Measurements from ENCODE around the gene PRKG2. TPM values are rescaled to one million over a fixed set of nuclear protein-coding genes. Genes with fewer than 3 reads are reported as not detected.

Gene PRKG2
- total RNA-seq, 1 experiment from 2014 or later, result 0.59 TPM

DNA sequence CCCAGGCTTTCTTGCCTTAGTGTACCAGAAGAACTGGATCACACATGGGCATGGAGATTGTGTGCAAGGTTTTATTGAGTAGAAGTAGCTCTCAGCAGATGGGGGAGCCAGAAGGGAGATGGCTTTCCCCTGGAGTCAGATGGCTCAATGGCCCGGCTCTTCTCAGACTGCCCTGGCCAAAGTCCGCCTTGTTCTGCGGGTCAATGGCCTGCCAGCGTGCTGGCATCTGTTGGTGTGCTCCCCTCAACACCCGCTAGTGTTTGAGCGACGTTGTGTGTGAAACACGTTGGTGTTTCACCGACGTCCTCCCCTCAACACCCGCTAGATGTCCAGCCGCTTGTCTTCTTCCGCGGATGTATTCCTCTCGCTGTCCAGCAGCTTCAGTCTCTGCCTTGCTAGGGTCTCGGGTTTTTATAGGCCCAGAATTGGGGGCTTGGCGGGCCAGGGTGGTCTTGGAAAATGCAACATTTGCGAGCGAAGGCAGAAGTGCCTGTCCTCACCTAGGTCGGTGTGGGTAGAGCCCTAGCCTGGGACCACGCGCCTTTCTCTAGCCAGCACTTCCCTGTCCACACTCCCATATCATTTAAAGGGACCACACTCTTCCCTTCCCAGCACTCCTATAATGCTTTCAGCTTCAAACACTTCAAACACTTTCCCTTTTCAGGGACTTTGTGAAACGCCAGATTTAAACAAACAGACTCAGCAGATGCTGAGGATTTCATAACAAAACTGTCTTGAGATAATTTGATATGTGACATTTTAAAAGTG lies 21.1 kb upstream of the PRKG2 start:
- ATAC-seq (peak; percentile 90), DNase-seq (ENCODE audit: low read depth, low spot score) (no peak)
- Histone ChIP-seq H3K4me1 (ENCODE audit: control insufficient read depth, insufficient read depth, low read length) (no peaks in the 10 kb centered on the region), H3K9me3 (ENCODE audit: control insufficient read depth, insufficient read depth, low read depth, low read length) (no peaks in the 10 kb centered on the region), H3K4me3 (ENCODE audit: low read depth in 2 of 2, low read length in 2 of 2) (peak overlapping the region; percentile 31 to 64), H3K36me3 (ENCODE audit: control insufficient read depth, insufficient read depth, low read length) (no peaks in the 10 kb centered on the region), H3K27ac (ENCODE audit: low read length) (no peak overlapping the region), H3K27me3 (ENCODE audit: control insufficient read depth, insufficient read depth, low read length) (peaks cover 3% of the 10 kb centered on the region)
- intact Hi-C loops (cut with micrococcal nuclease; ENCODE audit: unreplicated experiment) (no loop called here), in situ Hi-C loops (cut with HindIII; ENCODE audit: low pct_unique_long_range_greater_than_20kb, low sequenced_read_pairs) (no loop called here)
- BruUV-seq (replicated peaks), result no TSS peak
- ChIA-PET CTCF (no interaction called here), POLR2A (no interaction called here)
- no peak for TF ChIP-seq POLR2AphosphoS5 (IDR thresholded peaks at IDR 0.05; ENCODE audit: low read depth, low read length)
- TF ChIP-seq TCF7L2 (IDR thresholded peaks at IDR 0.05; ENCODE audit: low read depth, low read length), result no peak
- no peak for TF ChIP-seq SIN3A (IDR thresholded peaks at IDR 0.05; ENCODE audit: borderline replicate concordance, insufficient read depth, low read depth, low read length)
- TF ChIP-seq, protein P1, sequence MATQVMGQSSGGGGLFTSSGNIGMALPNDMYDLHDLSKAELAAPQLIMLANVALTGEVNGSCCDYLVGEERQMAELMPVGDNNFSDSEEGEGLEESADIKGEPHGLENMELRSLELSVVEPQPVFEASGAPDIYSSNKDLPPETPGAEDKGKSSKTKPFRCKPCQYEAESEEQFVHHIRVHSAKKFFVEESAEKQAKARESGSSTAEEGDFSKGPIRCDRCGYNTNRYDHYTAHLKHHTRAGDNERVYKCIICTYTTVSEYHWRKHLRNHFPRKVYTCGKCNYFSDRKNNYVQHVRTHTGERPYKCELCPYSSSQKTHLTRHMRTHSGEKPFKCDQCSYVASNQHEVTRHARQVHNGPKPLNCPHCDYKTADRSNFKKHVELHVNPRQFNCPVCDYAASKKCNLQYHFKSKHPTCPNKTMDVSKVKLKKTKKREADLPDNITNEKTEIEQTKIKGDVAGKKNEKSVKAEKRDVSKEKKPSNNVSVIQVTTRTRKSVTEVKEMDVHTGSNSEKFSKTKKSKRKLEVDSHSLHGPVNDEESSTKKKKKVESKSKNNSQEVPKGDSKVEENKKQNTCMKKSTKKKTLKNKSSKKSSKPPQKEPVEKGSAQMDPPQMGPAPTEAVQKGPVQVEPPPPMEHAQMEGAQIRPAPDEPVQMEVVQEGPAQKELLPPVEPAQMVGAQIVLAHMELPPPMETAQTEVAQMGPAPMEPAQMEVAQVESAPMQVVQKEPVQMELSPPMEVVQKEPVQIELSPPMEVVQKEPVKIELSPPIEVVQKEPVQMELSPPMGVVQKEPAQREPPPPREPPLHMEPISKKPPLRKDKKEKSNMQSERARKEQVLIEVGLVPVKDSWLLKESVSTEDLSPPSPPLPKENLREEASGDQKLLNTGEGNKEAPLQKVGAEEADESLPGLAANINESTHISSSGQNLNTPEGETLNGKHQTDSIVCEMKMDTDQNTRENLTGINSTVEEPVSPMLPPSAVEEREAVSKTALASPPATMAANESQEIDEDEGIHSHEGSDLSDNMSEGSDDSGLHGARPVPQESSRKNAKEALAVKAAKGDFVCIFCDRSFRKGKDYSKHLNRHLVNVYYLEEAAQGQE (IDR thresholded peaks at IDR 0.05; ENCODE audit: insufficient read depth in 1 of 2, low read depth in 2 of 2, low read length in 1 of 2), result peak; percentile 59 to 67; a peak in 2 of 4 replicates
- no peak for TF ChIP-seq CTCF (IDR thresholded peaks at IDR 0.05)

DNA sequence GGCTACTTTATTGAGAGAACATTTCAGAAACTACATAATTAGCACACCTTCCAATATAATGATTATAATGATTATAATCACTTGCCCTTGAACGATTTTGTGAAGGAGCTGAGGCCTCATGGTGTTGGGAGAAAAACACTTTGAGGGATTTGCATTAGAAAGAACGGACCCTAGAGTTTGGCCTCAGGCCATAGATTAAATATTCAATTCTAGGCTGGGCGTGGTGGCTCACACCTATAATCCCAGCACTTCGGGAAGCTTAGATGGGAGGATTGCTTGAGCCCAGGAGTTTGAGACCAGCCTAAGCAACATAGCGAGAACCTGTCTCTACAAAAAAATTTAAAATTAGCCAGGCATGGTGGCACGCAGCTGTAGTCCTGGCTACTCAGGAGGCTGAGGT lies 12.9 kb upstream of the PRKG2 start:
- BruUV-seq (replicated peaks), result no TSS peak
- H3K27ac ChIP-seq (ENCODE audit: low read length), result no peak overlapping the region
- intact Hi-C loops (cut with micrococcal nuclease; ENCODE audit: unreplicated experiment), result no loop called here
- TF ChIP-seq, protein P1 (IDR thresholded peaks at IDR 0.05; ENCODE audit: insufficient read depth in 1 of 2, low read depth in 2 of 2, low read length in 1 of 2), result no peak
- TF ChIP-seq SIN3A (IDR thresholded peaks at IDR 0.05; ENCODE audit: borderline replicate concordance, insufficient read depth, low read depth, low read length), result no peak
- no peak for TF ChIP-seq CTCF (IDR thresholded peaks at IDR 0.05)
- TF ChIP-seq TCF7L2 (IDR thresholded peaks at IDR 0.05; ENCODE audit: low read depth, low read length), result no peak
- no peak for TF ChIP-seq POLR2AphosphoS5 (IDR thresholded peaks at IDR 0.05; ENCODE audit: low read depth, low read length)
- no peaks in the 10 kb centered on the region for H3K9me3 ChIP-seq (ENCODE audit: control insufficient read depth, insufficient read depth, low read depth, low read length)
- ChIA-PET CTCF (no interaction called here), POLR2A (no interaction called here)
- no peaks in the 10 kb centered on the region for H3K27me3 ChIP-seq (ENCODE audit: control insufficient read depth, insufficient read depth, low read length)
- no peaks in the 10 kb centered on the region for H3K4me1 ChIP-seq (ENCODE audit: control insufficient read depth, insufficient read depth, low read length)
- no peak for DNase-seq (ENCODE audit: low read depth, low spot score)
- no peak for ATAC-seq
- no peak overlapping the region for H3K4me3 ChIP-seq (ENCODE audit: low read depth in 2 of 2, low read length in 2 of 2)
- in situ Hi-C loops (cut with HindIII; ENCODE audit: low pct_unique_long_range_greater_than_20kb, low sequenced_read_pairs), result no loop called here
- no peaks in the 10 kb centered on the region for H3K36me3 ChIP-seq (ENCODE audit: control insufficient read depth, insufficient read depth, low read length)
